HL-60 (cell line): Measurements from ENCODE around the gene SLC30A1.
A peak's percentile ranks its signal among the peaks of the same experiment; 100 is the strongest.
"Not testable (repeated sequence)": the region's sequence is repeated elsewhere in the genome, so short reads cannot be mapped to it uniquely, and the experiment has no call there.

ENCODE experiments used
- DNase-seq, 2 experiments: peaks; one replicate each; pipeline ENCODE4 v3.0.0-alpha.2; 2010 to 2020; ENCODE audit warnings: low read depth in 1 of 2, low spot score in 1 of 2
- H3K27ac ChIP-seq: fragments of 250-450 bp; sonication (Bioruptor Pico); replicated peaks from 2 replicates; pipeline ENCODE4 v1.5.1; 2020; ENCODE audit warnings: mild to moderate bottlenecking, moderate library complexity
- H3K27me3 ChIP-seq: fragments of 250-450 bp; sonication (Bioruptor Pico); 2 replicates; pipeline ENCODE4 v1.5.1; 2021; ENCODE audit warnings: mild to moderate bottlenecking, moderate library complexity; ENCODE audit not compliant: insufficient read depth, poor library complexity, severe bottlenecking
- H3K4me3 ChIP-seq: replicated peaks from 2 replicates; pipeline ENCODE4 v1.5.1; 2011; ENCODE audit warnings: mild to moderate bottlenecking, control low read depth, low read length; ENCODE audit not compliant: insufficient read depth
- CTCF ChIP-seq: IDR thresholded peaks from one replicate; pipeline ENCODE4 v1.5.1; 2011; ENCODE audit warnings: low read length, control low read depth, inconsistent platforms; ENCODE audit not compliant: insufficient read depth
- GABPA ChIP-seq: IDR thresholded peaks from 2 replicates; pipeline ENCODE4 v1.6.1; 2012; ENCODE audit warnings: low read depth
- POLR2AphosphoS5 ChIP-seq: IDR thresholded peaks from 2 replicates; pipeline ENCODE4 v1.6.1; 2012; ENCODE audit warnings: low read depth
- REST ChIP-seq: IDR thresholded peaks from 2 replicates; pipeline ENCODE4 v1.6.1; 2012; ENCODE audit warnings: low read depth; ENCODE audit not compliant: insufficient replicate concordance
- SPI1 ChIP-seq: IDR thresholded peaks from 2 replicates; pipeline ENCODE4 v1.6.1; 2012; ENCODE audit warnings: low read depth, mild to moderate bottlenecking, borderline replicate concordance

The SLC30A1 gene

GRCh38 chr1:211576717-211577116 lies 2.2 kb downstream of the SLC30A1 start:
- no peak overlapping the region for H3K27ac ChIP-seq
- no peaks in the 10 kb centered on the region for H3K27me3 ChIP-seq
- TF ChIP-seq REST (no peak), CTCF (no peak), SPI1 (no peak), GABPA (no peak), POLR2AphosphoS5 (no peak)

GRCh38 chr1:211574705-211575104 lies 4.3 kb downstream of the SLC30A1 start:
- no peak for TF ChIP-seq SPI1
- TF ChIP-seq POLR2AphosphoS5: no peak
- no peak for TF ChIP-seq GABPA
- TF ChIP-seq CTCF: no peak
- no peak for TF ChIP-seq REST
- no peak overlapping the region for H3K4me3 ChIP-seq
- DNase-seq: no peak
- H3K27ac ChIP-seq: no peak overlapping the region
- no peaks in the 10 kb centered on the region for H3K27me3 ChIP-seq

More at GRCh38 chr1:211576717-211577116, 2.2 kb downstream of the SLC30A1 start:
- DNase-seq: no peak
- H3K4me3 ChIP-seq: peak overlapping the region; percentile 96

GRCh38 chr1:211571998-211572397 lies 7.0 kb downstream of the SLC30A1 start:
- no peak for DNase-seq
- Histone ChIP-seq H3K27me3 (no peaks in the 10 kb centered on the region), H3K27ac (no peak overlapping the region), H3K4me3 (no peak overlapping the region)
- TF ChIP-seq GABPA: no peak
- TF ChIP-seq POLR2AphosphoS5: no peak

- not testable (repeated sequence) for DNase-seq, H3K27me3 ChIP-seq, H3K4me3 ChIP-seq, H3K27ac ChIP-seq
Measured at GRCh38 chr1:211570378-211570777, 8.6 kb downstream of the SLC30A1 start.

DNA sequence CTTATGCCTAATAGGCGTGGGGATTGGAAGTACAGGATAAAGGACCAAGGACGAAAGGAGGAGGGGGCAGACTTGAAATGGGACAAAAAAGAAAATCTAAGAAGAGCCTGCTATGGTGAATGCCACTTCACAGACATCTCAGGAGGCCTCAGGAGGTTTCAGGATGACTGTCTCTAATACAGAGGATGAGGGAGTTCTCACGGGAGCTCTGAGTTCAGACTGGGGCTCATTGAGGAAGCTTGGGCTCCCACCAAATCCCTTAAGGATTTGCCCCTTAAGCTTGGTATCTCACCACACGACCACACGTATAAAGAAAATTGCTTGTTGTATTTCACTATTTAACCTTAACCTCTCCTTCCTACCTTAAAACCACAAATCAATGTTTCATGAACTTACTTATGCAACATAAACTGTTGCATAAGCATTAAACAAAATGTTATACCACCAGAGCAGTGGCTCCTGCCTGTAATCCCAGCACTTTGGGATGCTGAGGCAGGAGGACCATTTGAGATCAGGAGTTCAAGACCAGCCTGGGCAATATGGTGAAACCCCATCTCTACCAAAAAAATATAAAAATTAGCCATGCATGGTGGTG lies 12.4 kb downstream of the SLC30A1 start:
- TF ChIP-seq GABPA: no peak
- TF ChIP-seq SPI1: no peak
- no peak for TF ChIP-seq POLR2AphosphoS5
- TF ChIP-seq CTCF: no peak
- no peak for TF ChIP-seq REST
- no peak overlapping the region for H3K27ac ChIP-seq
- H3K27me3 ChIP-seq: no peaks in the 10 kb centered on the region
- no peak overlapping the region for H3K4me3 ChIP-seq
- DNase-seq: no peak
